GM21360 (cell line): ENCODE results near the gene MACF1.
"Not testable (repeated sequence)": the region's sequence is repeated elsewhere in the genome, so short reads cannot be mapped to it uniquely, and the experiment has no call there.

Source experiments
- ATAC-seq: cut with Tn5 transposase; IDR thresholded peaks from one replicate; pipeline ENCODE4 v1.9.1; 2021; ENCODE audit warnings: mild to moderate bottlenecking, moderate library complexity; ENCODE audit not compliant: unreplicated experiment

Gene MACF1

GRCh38 chr1:39525366-39526165, 321.1 kb downstream of the MACF1 start:
- ATAC-seq: peak; percentile 84

- ATAC-seq: no peak
Measured at GRCh38 chr1:39526466-39527189, 322.1 kb downstream of the MACF1 start.

- ATAC-seq: not testable (repeated sequence)
Measured at GRCh38 chr1:39527190-39527579, 322.7 kb downstream of the MACF1 start.

DNA sequence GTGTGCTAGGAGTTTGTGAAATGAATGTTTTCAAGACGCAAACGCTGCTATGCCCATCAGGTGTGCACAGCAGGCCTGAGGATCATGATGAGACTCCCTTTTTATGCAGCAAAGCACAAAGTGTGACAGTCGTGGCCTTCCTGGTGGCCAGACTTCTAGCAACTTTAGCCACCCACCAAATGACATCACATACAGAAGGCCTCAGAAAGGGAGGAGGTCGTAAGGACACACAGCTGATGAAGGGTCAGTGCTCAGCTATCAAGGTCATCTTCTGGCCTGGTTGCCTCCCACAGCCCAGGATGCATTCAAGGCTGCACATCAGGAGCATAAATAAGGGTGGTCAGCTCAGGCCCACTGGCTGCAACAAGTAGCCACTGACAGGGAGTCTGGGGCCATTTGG, 323.6 kb downstream of the MACF1 start:
- ATAC-seq: no peak

GRCh38 chr1:39529901-39530535, 325.5 kb downstream of the MACF1 start:
- ATAC-seq: no peak

- ATAC-seq: no peak
Measured at GRCh38 chr1:39531526-39531925, 327.0 kb downstream of the MACF1 start.

- ATAC-seq: no peak
Measured at GRCh38 chr1:39533442-39533841, 328.9 kb downstream of the MACF1 start.
